ENCODE data around the gene GCG.

DNA sequence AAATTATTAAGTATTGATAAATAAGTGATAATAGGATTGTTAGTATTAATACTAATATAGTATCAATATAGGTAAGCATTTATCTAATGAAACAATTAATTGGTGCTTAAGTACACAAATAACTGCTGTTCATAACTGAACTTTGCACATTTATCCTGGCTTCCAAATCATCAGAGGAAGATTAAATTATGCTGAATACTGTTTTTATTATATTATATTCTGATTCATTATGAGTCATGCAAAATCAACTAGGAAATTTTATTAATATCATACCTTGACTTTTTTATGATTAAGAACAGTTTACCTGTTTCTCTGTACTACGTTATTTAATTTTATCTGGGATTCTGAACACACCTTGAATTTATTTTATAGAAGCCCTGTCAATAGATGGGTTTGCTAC lies 48.6 kb upstream of the GCG start:
- TF ChIP-seq, protein P1, sequence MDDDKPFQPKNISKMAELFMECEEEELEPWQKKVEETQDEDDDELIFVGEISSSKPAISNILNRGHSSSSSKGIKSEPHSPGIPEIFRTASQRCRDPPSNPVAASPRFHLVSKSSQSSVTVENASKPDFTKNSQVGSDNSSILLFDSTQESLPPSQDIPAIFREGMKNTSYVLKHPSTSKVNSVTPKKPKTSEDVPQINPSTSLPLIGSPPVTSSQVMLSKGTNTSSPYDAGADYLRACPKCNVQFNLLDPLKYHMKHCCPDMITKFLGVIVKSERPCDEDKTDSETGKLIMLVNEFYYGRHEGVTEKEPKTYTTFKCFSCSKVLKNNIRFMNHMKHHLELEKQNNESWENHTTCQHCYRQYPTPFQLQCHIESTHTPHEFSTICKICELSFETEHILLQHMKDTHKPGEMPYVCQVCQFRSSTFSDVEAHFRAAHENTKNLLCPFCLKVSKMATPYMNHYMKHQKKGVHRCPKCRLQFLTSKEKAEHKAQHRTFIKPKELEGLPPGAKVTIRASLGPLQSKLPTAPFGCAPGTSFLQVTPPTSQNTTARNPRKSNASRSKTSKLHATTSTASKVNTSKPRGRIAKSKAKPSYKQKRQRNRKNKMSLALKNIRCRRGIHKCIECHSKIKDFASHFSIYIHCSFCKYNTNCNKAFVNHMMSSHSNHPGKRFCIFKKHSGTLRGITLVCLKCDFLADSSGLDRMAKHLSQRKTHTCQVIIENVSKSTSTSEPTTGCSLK (tag by site-specific recombination; IDR thresholded peaks at IDR 0.05), result no peak
- TF ChIP-seq ZNF366 (tag by site-specific recombination; conservative IDR thresholded peaks at IDR 0.05) (no peak), ZBTB17 (tag by site-specific recombination; IDR thresholded peaks at IDR 0.05) (no peak), ZNF544 (tag by site-specific recombination; IDR thresholded peaks at IDR 0.05) (no peak), KLF1 (tag by site-specific recombination; IDR thresholded peaks at IDR 0.05) (no peak), ZNF626 (tag by site-specific recombination; IDR thresholded peaks at IDR 0.05) (no peak), ZNF311 (tag by site-specific recombination; IDR thresholded peaks at IDR 0.05; ENCODE audit: borderline replicate concordance) (no peak)
- TF ChIP-seq, protein P2, sequence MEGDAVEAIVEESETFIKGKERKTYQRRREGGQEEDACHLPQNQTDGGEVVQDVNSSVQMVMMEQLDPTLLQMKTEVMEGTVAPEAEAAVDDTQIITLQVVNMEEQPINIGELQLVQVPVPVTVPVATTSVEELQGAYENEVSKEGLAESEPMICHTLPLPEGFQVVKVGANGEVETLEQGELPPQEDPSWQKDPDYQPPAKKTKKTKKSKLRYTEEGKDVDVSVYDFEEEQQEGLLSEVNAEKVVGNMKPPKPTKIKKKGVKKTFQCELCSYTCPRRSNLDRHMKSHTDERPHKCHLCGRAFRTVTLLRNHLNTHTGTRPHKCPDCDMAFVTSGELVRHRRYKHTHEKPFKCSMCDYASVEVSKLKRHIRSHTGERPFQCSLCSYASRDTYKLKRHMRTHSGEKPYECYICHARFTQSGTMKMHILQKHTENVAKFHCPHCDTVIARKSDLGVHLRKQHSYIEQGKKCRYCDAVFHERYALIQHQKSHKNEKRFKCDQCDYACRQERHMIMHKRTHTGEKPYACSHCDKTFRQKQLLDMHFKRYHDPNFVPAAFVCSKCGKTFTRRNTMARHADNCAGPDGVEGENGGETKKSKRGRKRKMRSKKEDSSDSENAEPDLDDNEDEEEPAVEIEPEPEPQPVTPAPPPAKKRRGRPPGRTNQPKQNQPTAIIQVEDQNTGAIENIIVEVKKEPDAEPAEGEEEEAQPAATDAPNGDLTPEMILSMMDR (tag by site-specific recombination; IDR thresholded peaks at IDR 0.05), result no peak
- TF ChIP-seq, protein P3, sequence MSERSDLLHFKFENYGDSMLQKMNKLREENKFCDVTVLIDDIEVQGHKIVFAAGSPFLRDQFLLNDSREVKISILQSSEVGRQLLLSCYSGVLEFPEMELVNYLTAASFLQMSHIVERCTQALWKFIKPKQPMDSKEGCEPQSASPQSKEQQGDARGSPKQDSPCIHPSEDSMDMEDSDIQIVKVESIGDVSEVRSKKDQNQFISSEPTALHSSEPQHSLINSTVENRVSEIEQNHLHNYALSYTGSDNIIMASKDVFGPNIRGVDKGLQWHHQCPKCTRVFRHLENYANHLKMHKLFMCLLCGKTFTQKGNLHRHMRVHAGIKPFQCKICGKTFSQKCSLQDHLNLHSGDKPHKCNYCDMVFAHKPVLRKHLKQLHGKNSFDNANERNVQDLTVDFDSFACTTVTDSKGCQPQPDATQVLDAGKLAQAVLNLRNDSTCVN (tag by site-specific recombination; optimal IDR thresholded peaks at IDR 0.05), result no peak
- TF ChIP-seq, protein P4, sequence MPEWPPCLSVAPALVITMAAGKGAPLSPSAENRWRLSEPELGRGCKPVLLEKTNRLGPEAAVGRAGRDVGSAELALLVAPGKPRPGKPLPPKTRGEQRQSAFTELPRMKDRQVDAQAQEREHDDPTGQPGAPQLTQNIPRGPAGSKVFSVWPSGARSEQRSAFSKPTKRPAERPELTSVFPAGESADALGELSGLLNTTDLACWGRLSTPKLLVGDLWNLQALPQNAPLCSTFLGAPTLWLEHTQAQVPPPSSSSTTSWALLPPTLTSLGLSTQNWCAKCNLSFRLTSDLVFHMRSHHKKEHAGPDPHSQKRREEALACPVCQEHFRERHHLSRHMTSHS (tag by site-specific recombination; IDR thresholded peaks at IDR 0.05), result no peak
- TF ChIP-seq, protein P5, sequence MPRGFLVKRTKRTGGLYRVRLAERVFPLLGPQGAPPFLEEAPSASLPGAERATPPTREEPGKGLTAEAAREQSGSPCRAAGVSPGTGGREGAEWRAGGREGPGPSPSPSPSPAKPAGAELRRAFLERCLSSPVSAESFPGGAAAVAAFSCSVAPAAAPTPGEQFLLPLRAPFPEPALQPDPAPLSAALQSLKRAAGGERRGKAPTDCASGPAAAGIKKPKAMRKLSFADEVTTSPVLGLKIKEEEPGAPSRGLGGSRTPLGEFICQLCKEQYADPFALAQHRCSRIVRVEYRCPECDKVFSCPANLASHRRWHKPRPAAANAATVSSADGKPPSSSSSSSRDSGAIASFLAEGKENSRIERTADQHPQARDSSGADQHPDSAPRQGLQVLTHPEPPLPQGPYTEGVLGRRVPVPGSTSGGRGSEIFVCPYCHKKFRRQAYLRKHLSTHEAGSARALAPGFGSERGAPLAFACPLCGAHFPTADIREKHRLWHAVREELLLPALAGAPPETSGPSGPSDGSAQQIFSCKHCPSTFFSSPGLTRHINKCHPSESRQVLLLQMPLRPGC (tag by site-specific recombination; IDR thresholded peaks at IDR 0.05), result no peak
